ENCODE results near the gene ODF2.
A peak's percentile ranks its signal among the peaks of the same experiment; 100 is the strongest.
"Not testable (repeated sequence)": the region's sequence is repeated elsewhere in the genome, so short reads cannot be mapped to it uniquely, and the experiment has no call there.

ODF2 gene

DNA sequence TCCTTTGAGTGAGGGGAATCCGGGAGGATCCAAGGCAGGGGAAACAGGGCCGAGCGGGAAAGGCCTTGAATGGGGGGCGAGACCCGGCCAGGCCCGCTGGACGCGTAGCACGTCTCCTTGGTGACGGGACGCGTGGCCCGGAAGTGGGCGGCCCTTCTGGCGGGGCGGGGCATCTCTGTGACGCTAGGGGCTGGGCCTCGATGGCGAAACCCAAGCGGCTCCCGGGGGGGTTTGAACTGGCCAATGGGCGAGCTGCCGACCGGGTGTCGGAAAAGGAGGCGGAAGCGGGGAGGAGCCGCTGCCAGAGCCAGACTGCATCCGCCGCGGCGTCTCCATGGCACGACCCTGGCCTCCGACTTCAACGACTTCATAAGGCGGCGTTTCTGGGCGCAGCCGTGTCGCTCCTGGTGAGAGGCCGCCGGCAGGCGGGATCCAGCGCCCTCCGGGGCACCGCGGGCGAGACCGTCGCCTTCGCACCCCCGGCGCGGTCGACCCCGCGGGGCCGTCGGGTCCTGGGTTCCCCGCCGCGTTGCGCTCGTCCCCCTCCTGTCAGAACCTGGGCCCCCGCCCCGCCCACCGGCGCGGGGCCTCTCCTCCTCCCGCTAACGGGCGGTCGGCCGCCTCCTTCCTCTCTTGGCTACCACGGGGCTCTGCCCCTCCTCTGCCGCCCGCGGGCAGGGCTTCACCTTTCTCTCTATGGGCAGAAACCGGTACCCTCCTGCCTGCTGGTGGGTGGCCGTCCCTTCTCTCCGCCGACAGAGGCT, at the start of gene ODF2:
Gene ODF2 (plus strand): TSS at position 158 of the 764 bp plus-strand sequence. CDS start 86 bp downstream, at position 244.
- peak; percentile 97 to 98 for DNase-seq (ENCODE audit: low read depth in 2 of 2)

GRCh38 chr9:128406848-128407391, 48.9 kb upstream of the ODF2 start:
- no peak for DNase-seq (ENCODE audit: low read depth in 2 of 2)

- no peak for DNase-seq (ENCODE audit: low read depth in 2 of 2)
These were observed 46.8 kb upstream of the ODF2 start for GRCh38 chr9:128408963-128409431.

GRCh38 chr9:128409450-128409849, 46.4 kb upstream of the ODF2 start:
- DNase-seq (ENCODE audit: low read depth in 2 of 2): no peak

GRCh38 chr9:128409978-128410377, 45.8 kb upstream of the ODF2 start:
- DNase-seq (ENCODE audit: low read depth in 2 of 2): no peak

DNA sequence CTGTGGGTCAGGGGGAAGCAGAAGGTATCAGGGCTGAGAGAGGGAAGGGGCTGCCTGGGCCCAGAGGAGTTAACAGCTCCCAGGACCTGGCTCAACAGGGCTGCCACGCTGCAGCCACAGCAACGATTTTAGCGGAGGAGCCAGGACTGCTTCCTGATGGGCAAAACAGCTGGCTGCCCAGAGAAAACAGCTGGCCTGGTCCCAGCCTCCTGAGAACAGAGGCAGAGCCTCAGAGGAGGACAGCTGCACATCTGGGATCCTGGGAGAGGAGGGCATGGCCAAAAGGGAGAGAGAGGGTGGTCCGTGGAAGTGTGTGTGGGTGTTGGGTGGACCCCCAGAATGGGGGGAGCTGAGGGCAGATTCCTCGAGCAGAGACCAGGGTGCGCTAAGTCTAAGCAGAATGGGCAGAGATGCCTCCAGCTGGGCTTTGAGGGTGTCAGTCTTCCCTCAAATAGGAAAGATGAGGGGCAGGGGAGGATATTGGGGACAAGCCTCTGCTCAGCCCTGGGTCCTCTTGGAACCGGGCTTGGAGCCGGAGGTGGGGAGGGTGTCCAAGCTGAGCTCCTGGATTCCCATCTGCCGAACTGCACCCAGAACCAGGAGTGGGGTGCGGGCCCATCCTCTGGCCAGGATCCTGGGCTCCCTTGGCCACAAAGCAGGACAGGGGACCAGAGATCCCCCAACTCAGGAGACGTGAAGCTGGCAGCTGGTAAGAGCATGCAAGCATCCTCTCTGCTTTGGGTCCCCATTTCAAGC, 44.3 kb upstream of the ODF2 start:
- DNase-seq (ENCODE audit: low read depth in 2 of 2): no peak

DNA sequence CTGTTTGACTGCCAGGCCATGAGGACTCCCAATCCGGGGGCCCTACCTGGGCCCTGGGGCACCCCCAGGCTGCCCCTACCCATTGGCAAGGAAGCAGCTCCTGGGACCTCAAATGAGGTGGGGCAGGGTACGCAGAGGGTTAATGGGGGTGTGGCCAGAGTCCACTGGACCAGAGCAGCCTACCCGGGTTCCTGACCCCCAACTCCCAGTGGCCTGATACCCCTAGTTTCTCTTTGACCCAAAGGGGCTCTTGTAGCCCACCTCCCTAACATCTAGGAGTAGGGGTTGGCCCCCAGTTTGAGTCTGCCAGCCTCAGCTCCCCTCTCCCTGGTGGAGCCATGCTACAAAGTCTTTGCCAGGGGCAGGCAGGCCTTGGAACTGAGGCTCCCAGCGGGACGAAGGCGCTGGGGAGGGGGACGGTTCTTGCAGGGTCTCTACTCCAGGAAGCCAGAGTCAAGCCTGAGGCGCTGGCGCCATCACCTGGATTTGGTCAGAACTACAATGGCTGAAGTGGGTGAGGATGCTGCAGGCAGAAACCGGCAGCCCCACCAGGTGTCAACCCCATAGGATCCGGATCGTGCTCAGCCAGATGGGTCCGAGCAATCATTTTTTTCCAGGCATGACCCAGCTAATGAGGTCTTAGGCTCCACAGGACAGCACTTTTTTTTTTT, 43.6 kb upstream of the ODF2 start:
- peak in 1 of 2 donors; percentile 42 for DNase-seq (ENCODE audit: low read depth in 2 of 2)

- not testable (repeated sequence) for DNase-seq (ENCODE audit: low read depth in 2 of 2)
These were observed 42.1 kb upstream of the ODF2 start for GRCh38 chr9:128413728-128414127.

GRCh38 chr9:128414461-128414860, 41.3 kb upstream of the ODF2 start:
- no peak for DNase-seq (ENCODE audit: low read depth in 2 of 2)

DNA sequence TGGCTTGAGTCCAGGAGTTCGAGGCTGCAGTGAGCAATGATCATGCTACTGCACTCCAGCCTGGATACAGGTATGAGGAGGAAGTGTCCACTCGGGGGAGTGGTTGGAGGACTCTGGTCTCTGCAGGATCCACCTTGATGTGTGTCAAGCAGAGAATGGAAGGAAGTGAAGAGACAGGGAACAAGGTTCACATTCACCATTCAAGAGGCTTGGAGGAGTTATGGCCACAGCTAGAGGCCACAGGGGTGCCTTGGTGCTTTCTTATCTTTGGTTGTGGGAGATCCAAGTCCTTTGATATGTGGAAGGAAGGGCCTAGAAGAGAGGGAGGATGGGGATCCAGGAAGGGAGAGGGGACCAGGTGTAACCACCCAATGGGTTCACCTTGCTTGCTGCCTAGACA, 40.5 kb upstream of the ODF2 start:
- DNase-seq (ENCODE audit: low read depth in 2 of 2): no peak

DNA sequence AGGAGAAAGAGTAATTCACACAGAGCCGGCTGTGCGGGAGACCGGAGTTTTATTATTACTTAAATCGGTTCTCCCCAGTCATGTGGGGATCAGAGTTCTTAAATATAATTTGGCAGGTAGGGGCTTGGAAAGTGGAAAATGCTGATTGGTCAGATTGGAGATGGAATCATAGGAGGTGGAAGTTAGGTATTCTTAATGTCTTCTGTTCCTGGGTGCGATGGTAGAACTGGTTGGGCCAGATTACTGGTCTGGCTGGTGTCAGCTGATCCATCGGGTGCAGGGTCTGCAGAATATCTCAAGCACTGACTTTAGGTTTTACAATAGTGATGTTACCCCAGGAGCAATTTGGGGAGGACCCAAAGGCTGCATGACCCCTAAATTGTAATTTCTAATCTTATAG, 39.8 kb upstream of the ODF2 start:
- no peak for DNase-seq (ENCODE audit: low read depth in 2 of 2)

DNA sequence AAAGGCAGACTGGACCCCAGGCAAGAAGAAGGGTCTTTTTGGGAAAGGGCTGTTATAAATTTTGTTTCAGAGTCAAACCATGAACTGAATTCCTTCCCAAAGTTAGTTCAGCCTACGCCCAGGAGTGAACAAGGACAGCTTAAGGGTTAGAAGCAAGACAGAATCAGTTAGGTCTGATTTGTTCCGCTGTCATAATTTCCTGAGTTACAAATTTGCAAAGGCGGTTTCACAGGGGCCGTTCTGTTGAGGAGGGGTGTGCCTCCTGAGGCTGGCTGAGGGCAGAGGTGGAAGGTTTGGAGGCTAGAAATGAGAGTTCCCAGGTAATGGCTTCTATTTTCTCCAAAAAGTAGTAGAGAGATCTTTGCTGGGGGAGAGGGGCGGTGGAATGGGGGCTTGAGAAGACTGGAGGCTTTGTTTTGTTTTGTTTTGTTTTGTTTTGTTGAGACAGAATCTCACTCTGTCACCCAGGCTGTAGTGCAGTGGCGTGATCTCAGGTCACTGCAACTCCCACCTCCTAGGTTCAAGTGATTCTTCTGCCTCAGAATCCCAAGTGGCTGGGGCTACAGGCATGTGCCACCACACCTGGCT, 39.3 kb upstream of the ODF2 start:
- no peak for DNase-seq (ENCODE audit: low read depth in 2 of 2)

DNA sequence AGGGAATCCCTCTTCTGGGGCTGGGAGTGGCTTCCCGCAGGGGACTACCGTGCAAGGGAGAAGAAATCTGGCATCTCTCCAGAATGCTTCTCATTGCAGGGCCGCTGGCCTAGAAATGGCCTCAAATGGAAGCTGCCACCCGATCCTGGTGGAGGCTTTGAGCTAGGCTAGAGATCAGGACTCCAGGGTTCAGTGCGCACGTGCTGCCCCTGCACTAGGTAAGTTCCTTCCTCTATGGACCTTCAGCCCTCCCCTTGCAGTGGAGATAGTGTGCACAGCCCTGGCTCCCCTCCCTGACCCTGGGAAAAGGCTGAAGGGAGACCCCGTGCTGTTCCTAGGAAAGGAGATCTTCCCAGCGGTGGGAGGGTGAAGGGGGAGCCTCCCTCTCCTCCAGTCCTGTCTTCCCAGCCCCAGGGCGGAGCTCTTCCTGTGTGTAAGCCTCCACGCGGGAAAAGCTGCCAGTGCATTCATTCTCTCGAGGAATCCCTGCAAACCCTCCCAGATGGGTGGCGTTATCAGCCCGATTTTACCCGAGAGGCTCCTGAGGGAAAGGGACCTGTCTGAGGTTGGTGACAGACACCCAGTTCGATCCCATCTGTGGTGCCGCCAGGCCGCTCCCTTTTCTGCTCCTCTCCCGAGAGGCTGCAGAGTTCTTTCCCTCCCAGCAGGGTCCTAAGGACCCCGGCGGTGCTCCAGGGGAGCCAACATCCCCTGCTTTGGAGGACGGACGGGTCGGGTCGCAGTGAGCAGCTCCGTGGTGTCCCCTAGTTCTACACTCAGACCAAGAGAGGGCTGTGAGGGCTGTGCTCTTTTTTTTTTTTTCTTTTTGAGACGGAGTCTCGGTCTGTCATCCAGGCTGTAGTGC, 36.5 kb upstream of the ODF2 start:
- DNase-seq (ENCODE audit: low read depth in 2 of 2): no peak

DNA sequence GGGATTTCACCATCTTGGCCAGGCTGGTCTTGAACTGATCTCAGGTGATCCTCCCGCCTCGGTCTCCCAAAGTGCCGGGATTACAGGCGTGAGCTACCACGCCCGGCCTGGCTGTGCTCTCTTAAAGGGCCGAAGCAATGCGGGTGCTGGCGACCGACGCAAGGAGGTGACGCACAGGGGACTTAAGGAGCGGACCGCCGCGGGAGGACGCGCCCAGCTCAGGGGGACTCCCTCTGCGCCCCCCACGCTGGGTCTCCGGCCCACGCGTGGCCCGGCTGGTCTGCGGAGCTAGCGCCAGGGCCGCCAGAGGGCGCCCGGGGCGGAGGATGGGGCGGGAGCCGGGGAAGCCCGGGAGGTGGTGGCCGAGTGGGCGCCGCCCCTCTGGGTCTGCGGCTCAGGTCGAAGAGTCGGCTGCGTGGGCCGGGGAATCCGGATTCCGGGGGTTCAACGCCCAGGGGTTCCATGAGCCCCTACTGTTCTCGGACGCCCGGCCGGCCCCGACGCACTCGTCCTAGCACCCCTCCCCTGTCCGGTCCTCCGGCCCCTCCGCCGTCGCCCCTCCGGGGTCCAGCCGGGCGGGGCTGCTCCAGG, 35.7 kb upstream of the ODF2 start:
- DNase-seq (ENCODE audit: low read depth in 2 of 2): peak; percentile 24 to 61

DNA sequence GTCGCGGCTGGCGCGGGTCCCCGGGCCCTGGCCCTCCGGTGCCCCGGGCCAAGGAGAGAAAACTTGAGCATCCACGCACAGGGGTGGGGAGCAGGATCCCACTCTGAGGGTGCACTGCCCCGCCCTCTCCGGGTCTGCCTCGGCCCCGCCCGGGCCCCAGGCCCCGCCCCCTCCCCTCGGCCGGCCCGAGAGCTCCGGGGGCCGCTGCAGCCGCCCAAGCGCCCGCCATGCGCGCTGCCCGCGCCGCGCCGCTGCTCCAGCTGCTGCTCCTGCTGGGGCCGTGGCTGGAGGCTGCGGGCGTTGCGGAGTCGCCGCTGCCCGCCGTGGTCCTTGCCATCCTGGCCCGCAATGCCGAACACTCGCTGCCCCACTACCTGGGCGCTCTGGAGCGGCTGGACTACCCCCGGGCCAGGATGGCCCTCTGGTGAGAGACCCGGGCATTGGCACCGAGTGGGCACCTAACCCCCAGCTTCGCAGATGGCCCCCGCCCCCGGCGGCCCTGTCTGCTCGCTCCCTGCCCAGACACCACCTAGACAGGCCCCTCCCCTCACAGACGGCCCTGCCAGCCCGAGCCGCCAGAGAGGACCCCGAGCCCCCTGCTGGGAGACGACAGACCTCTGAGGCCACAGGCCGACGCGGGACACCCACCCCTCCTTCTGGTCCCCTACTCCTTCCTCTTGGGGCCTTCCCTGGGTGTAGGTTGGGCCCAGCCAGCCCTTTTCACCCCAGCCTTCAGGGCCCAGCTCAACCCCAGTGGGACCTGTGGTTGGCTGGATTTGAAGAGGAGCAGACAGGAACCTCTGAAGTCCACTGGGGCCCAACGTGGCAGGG, 34.9 kb upstream of the ODF2 start, which contains the start of gene CERCAM:
Gene CERCAM (plus strand): TSS at position 207 of the 831 bp plus-strand sequence. CDS start 21 bp downstream, at position 228.
- peak in 1 of 2 donors; percentile 15 for DNase-seq (ENCODE audit: low read depth in 2 of 2)

- DNase-seq (ENCODE audit: low read depth in 2 of 2): no peak
These were observed 34.3 kb upstream of the ODF2 start for GRCh38 chr9:128421482-128421996.

GRCh38 chr9:128422022-128422782, 33.6 kb upstream of the ODF2 start:
- not testable (repeated sequence) for DNase-seq (ENCODE audit: low read depth in 2 of 2)

- no peak for DNase-seq (ENCODE audit: low read depth in 2 of 2)
These were observed 33.0 kb upstream of the ODF2 start for GRCh38 chr9:128422783-128423150.

Data from stimulated activated CD4-positive, alpha-beta T cell treated with anti-CD3 and anti-CD28 coated beads, Interleukin-15, amount 100 ng/mL, for 48 hours (primary cell).